ENCODE results near the gene FASN. TPM values are rescaled to one million over a fixed set of nuclear protein-coding genes. Genes with fewer than 3 reads are reported as not detected.

Gene FASN
- total and polyA plus RNA-seq, 2 of the 13 experiments (the other 11 are each of a cell fraction or from before 2014, with no cell fraction given), result 51.7 to 101 TPM

- TF ChIP-seq ZBTB33 (CRISPR knock-in tag; IDR thresholded peaks at IDR 0.05) (no peak), ZNF619 (CRISPR knock-in tag; IDR thresholded peaks at IDR 0.05) (0 out of 2 replicates have a peak, but pooled peaks have one; percentile 51), ZNF225 (CRISPR knock-in tag; IDR thresholded peaks at IDR 0.05) (no peak), ZNF629 (CRISPR knock-in tag; conservative IDR thresholded peaks at IDR 0.05) (no peak), NFIC (IDR thresholded peaks at IDR 0.05; ENCODE audit: low read length) (no peak), UBTF (CRISPR knock-in tag; IDR thresholded peaks at IDR 0.05) (peak; percentile 68), ZNF703 (CRISPR knock-in tag; IDR thresholded peaks at IDR 0.05; ENCODE audit: borderline replicate concordance) (no peak), ZBTB44 (CRISPR knock-in tag; IDR thresholded peaks at IDR 0.05) (no peak), GMEB1 (CRISPR knock-in tag; IDR thresholded peaks at IDR 0.05; ENCODE audit: borderline replicate concordance) (no peak; the same call in 1 of the 2 replicates), MXD3 (CRISPR knock-in tag; IDR thresholded peaks at IDR 0.05) (0 out of 2 replicates have a peak, but pooled peaks have one; percentile 48), PRDM4 (CRISPR knock-in tag; IDR thresholded peaks at IDR 0.05; ENCODE audit: borderline replicate concordance) (no peak), ZNF652 (CRISPR knock-in tag; IDR thresholded peaks at IDR 0.05; ENCODE audit: borderline replicate concordance, low read depth) (no peak)
These were observed 47.0 kb downstream of the FASN start (continued) for GRCh38 chr17:82050761-82051641.

All from HepG2 (cell line).